HCEC 1CT (cell line): ENCODE measurements around the gene USP6NL.

Source experiments
- DNase-seq: peaks from one replicate; pipeline ENCODE4 v3.0.0-alpha.2; 2017

The USP6NL gene

GRCh38 chr10:11588873-11589574 lies 22.4 kb downstream of the USP6NL start:
- no peak for DNase-seq

- no peak for DNase-seq
These were observed 23.7 kb downstream of the USP6NL start for GRCh38 chr10:11587722-11588259.

- DNase-seq: peak; percentile 40
These were observed 25.3 kb downstream of the USP6NL start for GRCh38 chr10:11586170-11586569.

GRCh38 chr10:11581213-11581612 lies 30.2 kb downstream of the USP6NL start:
- DNase-seq: no peak

GRCh38 chr10:11579885-11580284 lies 31.6 kb downstream of the USP6NL start:
- DNase-seq: no peak

- no peak for DNase-seq
These were observed 32.6 kb downstream of the USP6NL start for GRCh38 chr10:11578802-11579255.

- no peak for DNase-seq
These were observed 35.2 kb downstream of the USP6NL start for GRCh38 chr10:11576092-11576809.

- DNase-seq: peak; percentile 47
These were observed 38.0 kb downstream of the USP6NL start for GRCh38 chr10:11573497-11573896.

GRCh38 chr10:11570751-11571150 lies 40.7 kb downstream of the USP6NL start:
- no peak for DNase-seq

- no peak for DNase-seq
These were observed 42.0 kb downstream of the USP6NL start for GRCh38 chr10:11569471-11569870.

- no peak for DNase-seq
These were observed 42.9 kb downstream of the USP6NL start for GRCh38 chr10:11568578-11568977.

GRCh38 chr10:11564741-11565140 lies 46.7 kb downstream of the USP6NL start:
- no peak for DNase-seq

- no peak for DNase-seq
These were observed 47.5 kb downstream of the USP6NL start for GRCh38 chr10:11563936-11564335.

GRCh38 chr10:11562888-11563287 lies 48.6 kb downstream of the USP6NL start:
- no peak for DNase-seq

- DNase-seq: no peak
These were observed 51.3 kb downstream of the USP6NL start for GRCh38 chr10:11560076-11560709.

GRCh38 chr10:11557967-11558366 lies 53.5 kb downstream of the USP6NL start:
- DNase-seq: no peak

GRCh38 chr10:11557513-11557912 lies 53.9 kb downstream of the USP6NL start:
- DNase-seq: no peak

- DNase-seq: no peak
These were observed 55.9 kb downstream of the USP6NL start for GRCh38 chr10:11555556-11555955.

- DNase-seq: no peak
These were observed 57.6 kb downstream of the USP6NL start for GRCh38 chr10:11553773-11554381.

GRCh38 chr10:11551916-11552602 lies 59.4 kb downstream of the USP6NL start:
- peak; percentile 92 for DNase-seq

GRCh38 chr10:11551104-11551503 lies 60.3 kb downstream of the USP6NL start:
- no peak for DNase-seq

GRCh38 chr10:11548768-11549099 lies 62.7 kb downstream of the USP6NL start:
- DNase-seq: no peak
